SU-DHL-6 (cell line): ENCODE data around the gene FOSL2.
A peak's percentile ranks its signal among the peaks of the same experiment; 100 is the strongest.

Experiments
- H2AFZ ChIP-seq: fragments of 200-600 bp; sonication (generic); 2 replicates; pipeline ENCODE4 v1.6.1; 2014; ENCODE audit warnings: low read depth, mild to moderate bottlenecking, moderate library complexity, mixed read lengths, antibody characterized with exemption, low read length; ENCODE audit not compliant: severe bottlenecking
- H3F3A ChIP-seq: fragments of 200-600 bp; shearing (Covaris generic); 2 replicates; pipeline ENCODE4 v1.6.0; 2016; ENCODE audit warnings: antibody characterized with exemption, mild to moderate bottlenecking; ENCODE audit not compliant: insufficient read depth
- H3K27ac ChIP-seq: fragments of 200-600 bp; sonication (generic); 2 replicates; pipeline ENCODE4 v1.5.1; 2016; ENCODE audit warnings: low read depth, mild to moderate bottlenecking, low read length, moderate library complexity, mixed read lengths
- H3K27me3 ChIP-seq: fragments of 200-600 bp; sonication (generic), shearing (Covaris generic); 2 replicates; pipeline ENCODE4 v1.6.0; 2014; ENCODE audit warnings: mild to moderate bottlenecking, low read length
- H3K36me3 ChIP-seq: fragments of 200-600 bp; sonication (generic); 2 replicates; pipeline ENCODE4 v1.6.1; 2014; ENCODE audit warnings: mild to moderate bottlenecking, low read length, mixed read lengths
- H3K4me2 ChIP-seq: fragments of 300-600, 200-600 bp; shearing (Covaris generic), sonication (generic); 2 replicates; pipeline ENCODE4 v1.6.0; 2014; ENCODE audit warnings: low read length, low read depth, mild to moderate bottlenecking; ENCODE audit not compliant: poor library complexity, severe bottlenecking
- H3K4me3 ChIP-seq: fragments of 200-600 bp; sonication (generic); 2 replicates; pipeline ENCODE4 v1.5.1; 2014; ENCODE audit warnings: antibody characterized with exemption, low read length, mild to moderate bottlenecking, mixed read lengths; ENCODE audit not compliant: insufficient read depth, poor library complexity, severe bottlenecking
- H3K79me2 ChIP-seq: fragments of 200-600 bp; sonication (generic); 2 replicates; pipeline ENCODE4 v1.6.1; 2014; ENCODE audit warnings: mild to moderate bottlenecking, low read length, moderate library complexity; ENCODE audit not compliant: insufficient read depth
- H3K9ac ChIP-seq: fragments of 200-600 bp; sonication (generic); 2 replicates; pipeline ENCODE4 v1.7.0; 2014; ENCODE audit warnings: mild to moderate bottlenecking, low read length
- H3K9me2 ChIP-seq: fragments of 200-600 bp; sonication (generic); replicated peaks from 2 replicates; pipeline ENCODE4 v1.6.1; 2014; ENCODE audit warnings: low read length; ENCODE audit not compliant: insufficient read depth
- H3K9me3 ChIP-seq: fragments of 200-600 bp; sonication (generic); 2 replicates; pipeline ENCODE4 v1.6.1; 2014; ENCODE audit warnings: low read length, mixed read lengths; ENCODE audit not compliant: insufficient read depth
- H4K20me1 ChIP-seq: fragments of 200-600 bp; sonication (generic); 2 replicates; pipeline ENCODE4 v1.6.1; 2014; ENCODE audit warnings: low read depth, mild to moderate bottlenecking, antibody characterized with exemption, low read length, moderate library complexity, mixed read lengths
- EZH2phosphoT487 ChIP-seq: fragments of 200-600 bp; sonication (generic), shearing (Covaris generic); conservative IDR thresholded peaks from 2 replicates; pipeline ENCODE4 v1.6.1; 2018; ENCODE audit warnings: mild to moderate bottlenecking, antibody characterized with exemption, low read length, moderate library complexity, mixed read lengths
- TF ChIP-seq, protein P1 (sequence below): fragments of 200-600 bp; sonication (generic); IDR thresholded peaks from one replicate; pipeline ENCODE4 v1.5.1; 2017; ENCODE audit warnings: antibody characterized with exemption, mild to moderate bottlenecking, low read length, moderate library complexity; ENCODE audit not compliant: insufficient read depth, poor library complexity, severe bottlenecking

FOSL2 gene

DNA sequence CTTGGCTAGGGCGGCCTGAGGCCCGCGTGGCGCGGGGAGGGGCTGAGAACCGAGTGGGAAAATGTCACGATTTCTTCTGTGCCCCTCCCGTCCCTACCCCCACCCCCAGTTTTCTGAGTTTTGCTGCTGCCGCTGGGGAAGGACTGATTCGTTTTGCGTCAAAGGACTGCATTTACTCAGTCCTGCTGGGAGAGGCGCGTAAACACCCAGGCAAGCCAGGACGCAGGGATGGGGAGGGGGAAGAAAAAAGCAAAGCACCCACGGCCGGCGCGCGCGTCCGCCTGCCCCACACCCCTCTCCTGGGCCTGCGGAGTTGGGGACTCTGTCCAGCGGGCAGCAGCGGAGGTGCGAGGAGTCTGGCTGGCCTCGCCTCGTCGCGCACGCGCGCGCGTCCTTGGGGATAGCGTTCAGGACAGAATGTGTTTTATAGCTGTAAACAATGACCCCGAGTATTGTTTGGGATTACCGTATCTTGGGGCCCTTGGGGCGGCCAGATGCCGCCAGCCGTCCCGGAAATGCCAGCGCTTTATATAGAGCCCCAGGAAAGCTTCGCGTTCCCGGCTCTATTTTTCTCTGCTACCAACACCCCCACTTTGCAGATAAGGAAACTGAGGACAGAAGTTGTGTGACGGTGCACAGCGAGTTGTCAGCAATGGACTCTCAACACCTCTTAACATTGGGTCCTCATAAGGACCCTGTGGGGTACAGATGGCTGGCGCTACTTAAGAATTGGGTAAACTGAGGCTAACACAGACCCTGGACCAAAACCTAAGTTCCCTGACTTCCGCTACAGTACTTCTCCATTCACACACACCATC, 1.7 kb upstream of the FOSL2 start:
- no peaks in the 10 kb centered on the region for H3K9me2 ChIP-seq
- H3K4me3 ChIP-seq = peak overlapping the region; percentile 67
- H3F3A ChIP-seq = 0 out of 2 replicates have a peak, but pooled peaks cover 3% of the 10 kb centered on the region
- peak overlapping the region; percentile 73 for H3K9ac ChIP-seq
- no peak overlapping the region for H3K27ac ChIP-seq
- H3K9me3 ChIP-seq = no peaks in the 10 kb centered on the region
- TF ChIP-seq, protein P1, sequence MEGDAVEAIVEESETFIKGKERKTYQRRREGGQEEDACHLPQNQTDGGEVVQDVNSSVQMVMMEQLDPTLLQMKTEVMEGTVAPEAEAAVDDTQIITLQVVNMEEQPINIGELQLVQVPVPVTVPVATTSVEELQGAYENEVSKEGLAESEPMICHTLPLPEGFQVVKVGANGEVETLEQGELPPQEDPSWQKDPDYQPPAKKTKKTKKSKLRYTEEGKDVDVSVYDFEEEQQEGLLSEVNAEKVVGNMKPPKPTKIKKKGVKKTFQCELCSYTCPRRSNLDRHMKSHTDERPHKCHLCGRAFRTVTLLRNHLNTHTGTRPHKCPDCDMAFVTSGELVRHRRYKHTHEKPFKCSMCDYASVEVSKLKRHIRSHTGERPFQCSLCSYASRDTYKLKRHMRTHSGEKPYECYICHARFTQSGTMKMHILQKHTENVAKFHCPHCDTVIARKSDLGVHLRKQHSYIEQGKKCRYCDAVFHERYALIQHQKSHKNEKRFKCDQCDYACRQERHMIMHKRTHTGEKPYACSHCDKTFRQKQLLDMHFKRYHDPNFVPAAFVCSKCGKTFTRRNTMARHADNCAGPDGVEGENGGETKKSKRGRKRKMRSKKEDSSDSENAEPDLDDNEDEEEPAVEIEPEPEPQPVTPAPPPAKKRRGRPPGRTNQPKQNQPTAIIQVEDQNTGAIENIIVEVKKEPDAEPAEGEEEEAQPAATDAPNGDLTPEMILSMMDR = no peak
- no peak for TF ChIP-seq EZH2phosphoT487
- H3K79me2 ChIP-seq = no peaks in the 10 kb centered on the region
- H3K27me3 ChIP-seq = no peaks in the 10 kb centered on the region
- H2AFZ ChIP-seq = peak overlapping the region; percentile 60
- H4K20me1 ChIP-seq = no peaks in the 10 kb centered on the region
- H3K4me2 ChIP-seq = peak overlapping the region; percentile 91
- no peaks in the 10 kb centered on the region for H3K36me3 ChIP-seq

DNA sequence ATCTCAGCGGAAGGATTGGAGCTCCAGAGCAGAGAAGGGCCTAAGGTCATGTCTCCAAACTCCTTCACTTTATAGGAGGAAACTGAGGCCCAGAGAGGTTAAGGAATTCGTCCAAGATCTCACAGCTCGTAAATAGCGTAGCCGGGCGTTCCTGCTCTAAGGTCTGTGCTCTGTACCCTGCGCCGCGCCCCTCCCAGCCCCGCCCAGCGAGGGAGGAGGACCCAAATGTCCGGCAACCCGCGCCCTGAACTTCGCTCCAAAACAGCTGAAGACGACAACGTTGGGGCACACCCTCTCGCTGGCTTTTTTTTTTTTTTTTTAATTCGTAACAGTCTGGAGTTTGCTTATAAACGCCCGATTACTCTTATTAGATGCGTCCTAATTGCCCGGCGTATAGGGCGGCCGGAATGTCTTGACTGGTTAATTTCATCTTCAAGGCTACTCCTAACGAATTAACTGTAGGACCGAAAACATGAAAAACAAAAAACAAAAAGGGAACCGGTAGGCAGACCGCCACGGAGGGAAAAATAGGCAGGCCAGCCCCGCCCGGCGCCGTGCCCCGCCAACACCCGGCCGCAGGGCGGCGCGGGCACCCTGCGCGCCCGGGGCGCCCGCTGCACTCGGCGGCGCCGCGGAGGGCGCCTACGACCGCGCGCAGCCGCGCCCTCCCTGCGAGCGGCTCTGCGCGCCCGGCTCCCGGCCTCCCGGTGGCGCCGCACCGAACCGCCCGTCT, 928 bp upstream of the FOSL2 start:
- Histone ChIP-seq H3K4me2 (peak overlapping the region; percentile 91), H3K36me3 (no peaks in the 10 kb centered on the region), H3K4me3 (peak overlapping the region; percentile 67), H3K9ac (peak overlapping the region; percentile 73), H3K27me3 (no peaks in the 10 kb centered on the region), H3K27ac (peak overlapping the region; percentile 63), H3K9me3 (no peaks in the 10 kb centered on the region), H2AFZ (peak overlapping the region; percentile 85), H3K79me2 (no peaks in the 10 kb centered on the region), H4K20me1 (no peaks in the 10 kb centered on the region), H3K9me2 (no peaks in the 10 kb centered on the region), H3F3A (0 out of 2 replicates have a peak, but pooled peaks cover 3% of the 10 kb centered on the region)
- TF ChIP-seq, protein P1 = no peak
- TF ChIP-seq EZH2phosphoT487 = no peak

DNA sequence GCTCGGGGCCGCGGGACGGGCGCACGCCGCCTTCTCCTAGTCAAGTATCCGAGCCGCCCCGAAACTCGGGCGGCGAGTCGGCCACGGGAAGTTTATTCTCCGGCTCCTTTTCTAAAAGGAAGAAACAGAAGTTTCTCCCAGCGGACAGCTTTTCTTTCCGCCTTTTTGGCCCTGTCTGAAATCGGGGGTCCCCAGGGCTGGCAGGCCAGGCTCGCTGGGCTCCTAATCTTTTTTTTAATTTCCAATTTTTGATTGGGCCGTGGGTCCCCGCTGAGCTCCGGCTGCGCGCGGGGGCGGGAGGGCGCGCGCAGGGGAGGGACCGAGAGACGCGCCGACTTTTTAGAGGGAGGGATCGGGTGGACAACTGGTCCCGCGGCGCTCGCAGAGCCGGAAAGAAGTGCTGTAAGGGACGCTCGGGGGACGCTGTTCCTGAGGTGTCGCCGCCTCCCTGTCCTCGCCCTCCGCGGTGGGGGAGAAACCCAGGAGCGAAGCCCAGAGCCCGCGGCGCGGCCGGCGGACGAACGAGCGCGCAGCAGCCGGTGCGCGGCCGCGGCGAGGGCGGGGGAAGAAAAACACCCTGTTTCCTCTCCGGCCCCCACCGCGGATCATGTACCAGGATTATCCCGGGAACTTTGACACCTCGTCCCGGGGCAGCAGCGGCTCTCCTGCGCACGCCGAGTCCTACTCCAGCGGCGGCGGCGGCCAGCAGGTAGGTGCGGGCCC, 617 bp downstream of the FOSL2 start:
- Histone ChIP-seq H3K4me3 (peak overlapping the region; percentile 67), H3K36me3 (no peaks in the 10 kb centered on the region), H3K4me2 (peak overlapping the region; percentile 91), H3K79me2 (no peaks in the 10 kb centered on the region), H3F3A (0 out of 2 replicates have a peak, but pooled peaks cover 3% of the 10 kb centered on the region), H3K9me3 (no peaks in the 10 kb centered on the region), H4K20me1 (no peaks in the 10 kb centered on the region), H3K9ac (peak overlapping the region; percentile 73), H3K27ac (no peak overlapping the region), H3K9me2 (no peaks in the 10 kb centered on the region), H3K27me3 (no peaks in the 10 kb centered on the region), H2AFZ (peak overlapping the region; percentile 85)
- TF ChIP-seq, protein P1 = no peak
- no peak for TF ChIP-seq EZH2phosphoT487
